Measurements from ENCODE around the gene CBX6.

DNA sequence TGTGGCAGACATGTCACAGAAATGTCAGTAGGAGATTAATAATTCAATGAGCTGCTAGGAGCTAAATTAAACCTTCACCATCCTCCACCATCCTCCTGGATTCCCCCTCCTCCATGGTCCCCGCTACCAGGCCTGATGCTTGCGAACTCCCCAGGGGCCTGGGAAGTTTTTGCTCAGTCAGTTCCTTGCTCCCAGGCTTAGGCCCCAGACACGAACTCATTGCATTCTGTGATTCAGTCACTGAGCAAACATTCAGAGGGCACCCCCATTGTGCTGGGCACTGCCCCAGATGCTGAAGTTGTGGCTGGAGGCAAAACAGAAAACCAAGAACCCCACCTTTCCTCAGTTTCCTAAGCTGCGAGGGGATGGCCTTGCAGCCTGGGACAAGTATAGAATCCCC, 42.5 kb downstream of the CBX6 start:
- TF ChIP-seq, protein P1, sequence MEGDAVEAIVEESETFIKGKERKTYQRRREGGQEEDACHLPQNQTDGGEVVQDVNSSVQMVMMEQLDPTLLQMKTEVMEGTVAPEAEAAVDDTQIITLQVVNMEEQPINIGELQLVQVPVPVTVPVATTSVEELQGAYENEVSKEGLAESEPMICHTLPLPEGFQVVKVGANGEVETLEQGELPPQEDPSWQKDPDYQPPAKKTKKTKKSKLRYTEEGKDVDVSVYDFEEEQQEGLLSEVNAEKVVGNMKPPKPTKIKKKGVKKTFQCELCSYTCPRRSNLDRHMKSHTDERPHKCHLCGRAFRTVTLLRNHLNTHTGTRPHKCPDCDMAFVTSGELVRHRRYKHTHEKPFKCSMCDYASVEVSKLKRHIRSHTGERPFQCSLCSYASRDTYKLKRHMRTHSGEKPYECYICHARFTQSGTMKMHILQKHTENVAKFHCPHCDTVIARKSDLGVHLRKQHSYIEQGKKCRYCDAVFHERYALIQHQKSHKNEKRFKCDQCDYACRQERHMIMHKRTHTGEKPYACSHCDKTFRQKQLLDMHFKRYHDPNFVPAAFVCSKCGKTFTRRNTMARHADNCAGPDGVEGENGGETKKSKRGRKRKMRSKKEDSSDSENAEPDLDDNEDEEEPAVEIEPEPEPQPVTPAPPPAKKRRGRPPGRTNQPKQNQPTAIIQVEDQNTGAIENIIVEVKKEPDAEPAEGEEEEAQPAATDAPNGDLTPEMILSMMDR (IDR thresholded peaks at IDR 0.05) = no peak
- no peak for TF ChIP-seq POLR2A (IDR thresholded peaks at IDR 0.05)
- TF ChIP-seq POLR2AphosphoS5 (IDR thresholded peaks at IDR 0.05) = no peak
- no peak for TF ChIP-seq EP300 (IDR thresholded peaks at IDR 0.05)
